Glomerular endothelial cell (primary cell): ENCODE measurements around the gene TMEM59L. TPM values are rescaled to one million over a fixed set of nuclear protein-coding genes. Genes with fewer than 3 reads are reported as not detected.
"Not testable (repeated sequence)": the region's sequence is repeated elsewhere in the genome, so short reads cannot be mapped to it uniquely, and the experiment has no call there.

Experiments
- DNase-seq: peaks from one replicate; pipeline ENCODE4 v3.0.0-alpha.2; 2011; ENCODE audit warnings: low read depth, low spot score; ENCODE audit errors: extremely low read depth
- total RNA-seq: library from RNA; depleted of rRNA; stranded (reverse); fragments of >200 nt; gene quantifications from 2 replicates; pipeline ENCODE4 v1.2.3, GENCODE V29; 2015

The TMEM59L gene
- total RNA-seq, 1 donor from 2014 or later, result 1.6 TPM

GRCh38 chr19:18593367-18594095 lies 19.1 kb upstream of the TMEM59L start:
- DNase-seq, result no peak

- no peak for DNase-seq
Observed at GRCh38 chr19:18594096-18594823, 18.4 kb upstream of the TMEM59L start.

DNA sequence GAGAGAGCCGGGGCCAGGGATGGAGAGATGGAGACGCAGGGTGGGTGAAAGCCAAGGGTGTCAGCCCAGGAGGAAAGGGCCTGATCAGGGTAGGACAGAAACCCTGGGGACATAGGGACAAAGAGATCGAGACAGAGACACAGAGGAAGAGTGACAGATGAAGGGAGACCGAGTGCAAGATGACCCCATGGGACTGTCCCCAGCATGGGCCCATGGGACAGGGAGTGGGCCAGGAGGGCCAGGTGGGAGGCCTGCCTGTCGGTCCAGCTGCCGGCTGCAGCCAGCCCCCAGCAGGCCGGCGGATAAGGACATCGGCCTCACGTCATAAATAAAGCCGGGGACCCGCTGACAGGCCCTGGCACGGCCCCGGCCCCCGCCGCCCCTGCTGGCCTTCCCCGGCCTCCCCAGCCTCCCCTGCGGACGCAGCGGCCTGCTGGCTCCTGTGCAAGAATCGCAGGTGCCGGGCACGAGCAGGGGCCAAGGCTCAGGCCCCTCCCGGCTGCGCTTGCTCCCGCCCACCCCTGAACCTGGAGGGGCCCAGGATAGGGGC lies 17.8 kb upstream of the TMEM59L start:
- no peak for DNase-seq

DNA sequence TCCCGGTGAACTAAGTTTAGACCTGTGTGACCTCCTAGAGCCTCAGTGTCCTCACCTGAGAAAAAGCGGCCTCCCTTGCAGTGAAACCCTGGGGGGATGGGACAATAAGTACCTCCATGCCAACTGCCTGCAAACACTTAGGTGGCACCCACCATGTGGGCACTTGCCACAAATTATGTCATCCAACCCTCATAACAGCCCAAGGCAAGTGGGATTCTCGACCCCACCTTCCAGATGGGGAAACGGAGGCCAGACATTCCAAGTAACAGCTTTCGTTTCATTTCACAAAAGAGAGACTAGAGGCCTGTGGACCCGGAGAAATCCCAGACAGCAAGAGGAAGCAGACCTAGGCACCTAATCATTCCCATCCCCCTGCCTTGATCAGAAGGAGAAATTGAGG lies 17.2 kb upstream of the TMEM59L start:
- DNase-seq, result no peak

DNA sequence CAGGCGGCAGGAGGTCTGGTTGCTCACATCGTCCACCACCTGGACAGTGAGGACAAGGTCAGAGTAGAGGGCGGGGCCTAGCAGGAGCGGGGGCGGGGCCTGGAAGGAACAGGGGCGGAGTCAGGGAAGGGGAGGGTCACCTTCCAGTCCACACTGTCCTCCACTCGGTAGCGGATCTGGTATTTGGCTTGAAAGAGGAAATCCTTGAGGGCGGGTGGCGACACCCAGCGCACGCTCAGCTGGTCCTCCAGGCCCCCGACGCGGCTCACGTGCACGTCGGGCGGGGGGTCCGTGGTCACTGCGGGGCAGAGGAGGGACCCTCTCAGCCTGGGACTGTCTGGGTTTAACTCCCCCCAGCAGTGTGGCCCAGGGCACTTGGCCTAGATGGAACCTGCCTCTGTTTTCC lies 15.9 kb upstream of the TMEM59L start:
- DNase-seq, result no peak

DNA sequence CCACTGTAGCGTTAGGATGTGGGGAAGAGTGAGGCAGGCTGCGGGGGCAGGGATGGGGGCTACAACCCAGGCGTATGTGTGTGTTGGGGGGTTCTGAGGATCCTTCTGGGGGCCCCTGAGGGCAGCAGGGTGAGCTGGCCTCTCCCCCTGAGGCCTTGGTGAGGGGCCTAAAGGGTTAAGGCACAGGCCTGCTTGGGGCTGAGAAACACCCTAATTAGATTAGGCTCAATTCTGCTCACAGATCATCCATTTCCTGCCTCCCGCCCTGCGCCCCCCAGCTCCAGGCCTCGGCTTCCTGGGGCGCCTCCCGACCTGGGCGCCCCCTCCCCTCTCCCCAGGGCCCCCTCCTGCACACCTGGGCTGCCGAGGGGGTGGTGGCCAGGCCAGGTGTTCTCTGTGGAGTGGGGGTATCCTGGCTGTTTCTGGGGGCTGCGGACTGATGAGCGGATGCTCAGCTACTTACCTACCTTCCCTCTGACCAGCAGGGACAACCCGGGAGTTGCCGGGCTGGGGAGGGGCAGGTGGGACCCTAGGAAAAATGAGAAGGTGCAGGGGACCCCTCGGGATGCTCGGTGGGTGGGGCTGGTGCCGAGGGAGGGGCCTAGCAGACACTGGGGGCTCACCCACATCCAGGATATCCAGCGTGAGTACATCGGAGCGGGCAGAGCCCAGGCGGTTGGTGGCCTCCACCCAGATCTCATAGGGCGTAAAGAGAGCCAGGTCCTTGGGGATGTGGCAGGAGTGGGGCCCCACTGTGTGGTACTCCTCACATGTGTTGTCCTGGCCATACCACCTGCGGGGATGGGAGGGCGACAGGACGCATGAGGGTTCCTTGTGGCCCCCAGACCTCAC lies 14.6 kb upstream of the TMEM59L start:
- no peak for DNase-seq

DNA sequence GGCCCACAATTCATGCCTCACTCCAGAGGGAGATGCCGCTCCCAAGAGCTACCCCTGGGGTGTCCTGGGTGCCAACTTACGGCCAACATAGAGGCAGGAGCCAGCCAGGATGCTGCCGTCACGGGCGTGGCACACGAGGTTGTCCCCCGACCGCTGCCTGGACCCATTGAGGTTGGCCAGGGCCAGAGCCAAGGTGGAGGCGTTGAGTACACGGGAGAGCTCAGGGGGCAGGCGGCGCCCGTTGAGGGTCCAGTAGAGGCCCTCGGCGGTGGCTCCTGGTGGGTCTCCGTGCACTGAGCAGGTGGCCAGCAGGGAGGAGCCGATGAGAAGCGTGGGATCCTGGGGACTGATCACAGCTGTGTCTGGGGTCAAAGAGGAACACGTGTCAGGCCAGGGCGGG lies 13.2 kb upstream of the TMEM59L start:
- DNase-seq, result no peak

- not testable (repeated sequence) for DNase-seq
Observed at GRCh38 chr19:18600692-18601397, 11.8 kb upstream of the TMEM59L start.

- DNase-seq, result no peak
Observed at GRCh38 chr19:18601875-18602274, 10.8 kb upstream of the TMEM59L start.

- no peak for DNase-seq
Observed at GRCh38 chr19:18603255-18603957, 9.3 kb upstream of the TMEM59L start.

DNA sequence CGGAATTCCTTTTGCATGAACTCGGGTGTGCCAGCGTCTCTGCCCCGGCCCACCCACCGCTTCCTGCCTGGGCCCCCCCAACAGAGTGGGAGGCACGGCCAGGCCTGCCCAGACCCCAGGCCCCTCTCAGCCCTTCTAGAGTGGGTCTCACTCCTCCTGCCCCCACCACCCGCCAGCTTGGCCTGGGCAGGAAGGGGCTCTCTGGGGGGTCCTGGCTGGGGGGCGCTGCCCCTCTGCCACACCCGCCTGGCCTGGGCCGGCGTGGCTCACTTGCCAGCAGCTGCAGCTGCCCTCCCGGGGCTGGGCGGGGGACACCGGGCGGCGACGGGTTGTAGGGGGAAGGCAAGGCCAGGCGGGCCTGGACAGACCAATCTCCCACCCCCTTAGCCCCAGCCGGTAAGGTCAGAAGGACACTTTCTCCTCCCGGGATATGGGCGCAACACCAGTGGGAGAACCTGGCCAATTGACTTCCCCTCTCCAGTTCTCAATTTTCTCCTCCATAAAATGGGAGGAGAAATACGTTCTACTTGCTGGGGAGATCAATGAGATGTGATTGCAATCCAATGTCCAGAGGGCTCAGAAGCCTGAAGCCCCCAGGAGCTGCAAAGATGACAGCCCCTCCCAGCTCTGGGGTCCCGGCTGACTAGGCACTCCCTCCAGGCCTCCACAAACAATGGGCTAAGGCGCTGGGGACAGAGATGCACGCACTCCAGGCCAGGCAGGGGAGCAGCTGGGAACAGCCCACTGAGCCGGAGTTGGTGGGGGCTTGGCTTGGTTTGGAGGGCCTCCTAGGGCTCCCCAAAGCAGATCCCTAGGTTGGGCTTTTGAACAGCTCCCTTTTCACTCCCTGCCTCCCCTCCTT lies 8.5 kb upstream of the TMEM59L start:
- no peak for DNase-seq

DNA sequence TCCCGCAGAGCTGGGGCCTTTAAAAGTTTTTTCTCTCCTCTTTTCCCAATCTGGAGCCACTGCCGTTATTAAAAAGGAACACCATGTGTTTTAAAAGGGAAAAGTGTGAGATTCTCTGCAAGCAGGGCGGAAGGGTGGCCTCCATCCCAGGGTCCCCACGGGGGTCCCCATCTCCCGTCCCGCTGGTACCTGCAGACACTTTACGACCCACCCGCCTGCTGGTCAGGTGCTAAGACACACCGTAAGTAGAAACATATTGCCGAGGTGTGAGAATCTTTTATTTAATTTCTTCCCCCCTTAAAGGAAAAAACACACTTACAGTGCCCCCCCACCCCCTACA lies 7.9 kb upstream of the TMEM59L start:
- no peak for DNase-seq

- no peak for DNase-seq
Observed at GRCh38 chr19:18605196-18605545, 7.5 kb upstream of the TMEM59L start.

DNA sequence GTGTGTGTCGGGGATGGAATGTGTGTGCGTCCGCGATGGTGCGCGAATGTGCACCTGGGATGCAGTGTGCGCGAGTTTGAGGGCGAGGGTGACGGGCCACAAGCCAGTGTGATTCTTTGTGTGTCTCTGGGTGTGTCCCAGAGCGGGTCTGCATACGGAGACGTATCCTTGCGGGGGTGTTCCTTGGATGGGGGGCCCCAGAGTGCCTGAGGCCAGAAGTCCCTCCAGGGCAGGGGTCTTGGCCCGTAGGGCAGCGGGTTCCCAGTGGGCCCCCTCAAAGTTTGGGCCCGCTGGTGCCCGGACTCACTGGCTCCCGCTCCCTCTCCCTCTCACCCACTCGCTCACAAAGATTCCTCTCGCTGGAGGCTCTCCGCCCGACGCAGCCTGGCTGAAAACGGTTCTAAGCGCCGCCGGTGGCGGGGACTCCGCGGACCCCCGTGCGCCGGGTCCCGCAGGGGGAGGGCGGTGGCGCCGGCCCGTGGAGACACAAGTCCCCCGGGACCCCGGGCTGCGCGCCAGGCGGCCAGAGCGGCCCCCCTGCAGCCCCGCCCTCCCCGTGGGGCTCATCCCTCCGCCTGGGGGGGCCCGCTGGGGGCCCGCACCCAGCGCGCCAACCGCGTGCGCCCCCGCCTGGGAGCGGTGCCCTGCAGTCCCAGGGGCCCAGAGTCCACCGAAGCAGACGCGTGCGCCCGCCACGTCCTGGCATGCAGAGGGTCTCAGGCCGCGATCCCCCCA lies 7.0 kb upstream of the TMEM59L start:
- DNase-seq, result no peak

DNA sequence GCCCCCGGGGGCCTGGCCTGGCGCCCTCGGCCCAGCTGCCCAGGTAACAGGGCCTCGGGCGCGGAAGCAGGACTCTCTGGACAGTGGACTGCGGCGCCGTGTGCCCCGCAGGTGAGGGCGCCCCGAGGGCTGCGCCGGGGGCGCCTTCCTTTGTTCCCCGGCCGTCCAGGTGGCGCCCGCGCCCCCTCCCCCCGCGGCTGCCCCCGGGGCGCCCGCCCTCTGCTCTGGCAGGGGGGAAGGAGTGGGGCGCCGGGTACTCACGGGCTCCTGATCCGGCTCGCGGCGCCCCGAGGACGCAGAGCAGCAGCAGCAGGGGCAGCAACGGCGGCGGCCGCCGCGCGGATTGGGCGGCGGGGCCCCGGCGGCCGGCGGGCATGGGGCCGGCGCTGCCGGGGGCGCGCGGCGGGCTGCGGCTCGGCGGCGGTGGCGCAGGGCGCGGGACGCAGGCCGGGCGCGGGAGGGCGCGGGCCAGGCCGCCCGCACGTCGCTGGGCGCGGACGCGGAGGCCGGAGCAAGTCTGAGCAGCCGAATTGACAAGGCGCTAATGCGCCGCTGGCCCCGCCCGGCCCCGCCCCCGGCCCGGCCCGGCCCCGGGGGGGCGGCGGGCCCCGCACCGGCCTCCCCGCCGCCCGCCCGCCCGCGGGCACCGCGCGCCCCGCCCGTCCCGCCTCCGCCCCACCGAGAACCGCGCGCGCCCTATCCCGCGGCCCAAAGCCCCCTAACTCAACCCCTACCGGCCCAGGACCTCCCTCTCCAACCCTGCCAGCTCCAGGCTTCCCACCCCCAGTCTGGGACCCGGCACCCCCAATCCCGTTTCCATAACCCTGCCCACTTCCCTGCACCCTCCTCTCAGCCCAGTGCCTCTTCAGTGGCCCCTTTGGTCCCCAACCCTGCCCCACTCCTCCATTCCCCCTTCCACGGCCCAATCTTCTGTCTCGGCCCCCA lies 6.1 kb upstream of the TMEM59L start, which contains the start of gene CRLF1:
CRLF1 (minus strand) TSS at position 519 of the 945 bp plus-strand sequence; CDS start at position 376, 143 bp downstream.
- no peak for DNase-seq

- no peak for DNase-seq
Observed at GRCh38 chr19:18607226-18608101, 5.2 kb upstream of the TMEM59L start.
